BE2C (cell line): ENCODE results near the gene WDR45B.

ENCODE experiments used
- DNase-seq: peaks from one replicate; pipeline ENCODE4 v3.0.0-alpha.2; 2020
- H3K27me3 ChIP-seq: fragments of 250-450 bp; sonication (Bioruptor Pico); 2 replicates; pipeline ENCODE4 v1.5.1; 2020; ENCODE audit warnings: mild to moderate bottlenecking
- H3K36me3 ChIP-seq: fragments of 250-450 bp; sonication (Bioruptor Pico); 2 replicates; pipeline ENCODE4 v1.5.1; 2020; ENCODE audit warnings: mild to moderate bottlenecking
- H3K4me1 ChIP-seq: fragments of 250-450 bp; sonication (Bioruptor Pico); 2 replicates; pipeline ENCODE4 v1.5.1; 2020
- H3K4me3 ChIP-seq: 2 replicates; pipeline ENCODE4 v1.5.1; 2011; ENCODE audit warnings: low read depth, low read length
- H3K9me3 ChIP-seq: fragments of 250-450 bp; sonication (Bioruptor Pico); 2 replicates; pipeline ENCODE4 v1.5.1; 2020
- TF ChIP-seq, protein P1 (sequence below): IDR thresholded peaks from 2 replicates; pipeline ENCODE4 v1.5.1; 2012; ENCODE audit warnings: mild to moderate bottlenecking, low read depth, low read length

Gene WDR45B

GRCh38 chr17:82645516-82645915 is 2.7 kb downstream of the WDR45B start:
- TF ChIP-seq, protein P1, sequence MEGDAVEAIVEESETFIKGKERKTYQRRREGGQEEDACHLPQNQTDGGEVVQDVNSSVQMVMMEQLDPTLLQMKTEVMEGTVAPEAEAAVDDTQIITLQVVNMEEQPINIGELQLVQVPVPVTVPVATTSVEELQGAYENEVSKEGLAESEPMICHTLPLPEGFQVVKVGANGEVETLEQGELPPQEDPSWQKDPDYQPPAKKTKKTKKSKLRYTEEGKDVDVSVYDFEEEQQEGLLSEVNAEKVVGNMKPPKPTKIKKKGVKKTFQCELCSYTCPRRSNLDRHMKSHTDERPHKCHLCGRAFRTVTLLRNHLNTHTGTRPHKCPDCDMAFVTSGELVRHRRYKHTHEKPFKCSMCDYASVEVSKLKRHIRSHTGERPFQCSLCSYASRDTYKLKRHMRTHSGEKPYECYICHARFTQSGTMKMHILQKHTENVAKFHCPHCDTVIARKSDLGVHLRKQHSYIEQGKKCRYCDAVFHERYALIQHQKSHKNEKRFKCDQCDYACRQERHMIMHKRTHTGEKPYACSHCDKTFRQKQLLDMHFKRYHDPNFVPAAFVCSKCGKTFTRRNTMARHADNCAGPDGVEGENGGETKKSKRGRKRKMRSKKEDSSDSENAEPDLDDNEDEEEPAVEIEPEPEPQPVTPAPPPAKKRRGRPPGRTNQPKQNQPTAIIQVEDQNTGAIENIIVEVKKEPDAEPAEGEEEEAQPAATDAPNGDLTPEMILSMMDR, result no peak
- Histone ChIP-seq H3K9me3 (no peaks in the 10 kb centered on the region), H3K4me3 (no peak overlapping the region)

GRCh38 chr17:82644148-82644547 is 4.1 kb downstream of the WDR45B start:
- Histone ChIP-seq H3K4me1 (peaks cover 4% of the 10 kb centered on the region; the same call in 1 of the 2 replicates), H3K9me3 (no peaks in the 10 kb centered on the region), H3K27me3 (no peaks in the 10 kb centered on the region), H3K36me3 (peaks cover 46% of the 10 kb centered on the region), H3K4me3 (no peak overlapping the region)
- DNase-seq, result no peak
- TF ChIP-seq, protein P1, result no peak

More at GRCh38 chr17:82645516-82645915, 2.7 kb downstream of the WDR45B start:
- H3K36me3 ChIP-seq, result peaks cover 40% of the 10 kb centered on the region
- H3K4me1 ChIP-seq, result peaks cover 4% of the 10 kb centered on the region; the same call in 1 of the 2 replicates
- DNase-seq, result no peak
- H3K27me3 ChIP-seq, result no peaks in the 10 kb centered on the region

DNA sequence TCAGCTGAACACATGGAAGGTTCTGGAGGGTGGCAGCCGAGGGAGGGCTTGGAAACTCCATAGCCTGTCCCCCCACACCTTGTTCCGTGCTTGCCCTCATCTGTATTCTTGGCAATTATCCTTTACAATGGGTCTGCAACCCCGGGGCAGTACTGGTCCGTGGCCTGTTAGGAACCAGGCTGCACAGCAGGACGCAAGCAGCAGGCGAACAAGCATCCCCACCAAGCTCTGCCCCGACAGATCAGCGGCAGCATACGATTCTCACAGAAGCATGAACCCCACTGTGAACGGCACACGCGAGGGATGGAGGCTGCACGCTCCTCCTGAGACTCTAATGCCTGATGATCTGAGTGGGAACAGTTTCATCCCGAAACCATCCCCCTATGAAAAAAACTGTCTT is 6.2 kb downstream of the WDR45B start:
- H3K9me3 ChIP-seq, result no peaks in the 10 kb centered on the region
- H3K27me3 ChIP-seq, result no peaks in the 10 kb centered on the region
- TF ChIP-seq, protein P1, result no peak
- no peak for DNase-seq
- H3K36me3 ChIP-seq, result peaks cover 52% of the 10 kb centered on the region
- H3K4me3 ChIP-seq, result no peak overlapping the region
- peaks cover 4% of the 10 kb centered on the region; the same call in 1 of the 2 replicates for H3K4me1 ChIP-seq

DNA sequence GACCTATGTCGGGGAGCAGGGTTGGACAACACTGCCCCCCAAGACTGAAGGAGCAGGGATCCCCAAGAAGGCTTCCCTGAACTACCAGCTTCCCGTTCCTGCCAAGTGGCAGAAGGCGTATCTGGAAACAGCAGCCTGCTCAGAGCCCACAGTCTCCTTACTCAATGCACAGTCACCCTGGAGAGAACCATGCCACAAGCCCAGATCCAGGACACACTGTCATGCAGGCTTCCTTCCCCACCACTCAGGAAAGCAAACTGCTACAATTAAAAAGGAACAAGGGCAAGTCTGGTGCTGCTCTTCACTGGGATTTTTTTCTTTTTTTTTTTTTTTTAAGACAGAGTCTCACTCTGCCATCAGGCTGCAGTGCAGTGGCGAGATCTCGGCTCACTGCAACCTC is 8.2 kb downstream of the WDR45B start:
- no peaks in the 10 kb centered on the region for H3K4me1 ChIP-seq
- no peak overlapping the region for H3K4me3 ChIP-seq
- DNase-seq, result no peak
- TF ChIP-seq, protein P1, result no peak
- no peaks in the 10 kb centered on the region for H3K9me3 ChIP-seq
- H3K36me3 ChIP-seq, result peaks cover 52% of the 10 kb centered on the region
- H3K27me3 ChIP-seq, result no peaks in the 10 kb centered on the region

DNA sequence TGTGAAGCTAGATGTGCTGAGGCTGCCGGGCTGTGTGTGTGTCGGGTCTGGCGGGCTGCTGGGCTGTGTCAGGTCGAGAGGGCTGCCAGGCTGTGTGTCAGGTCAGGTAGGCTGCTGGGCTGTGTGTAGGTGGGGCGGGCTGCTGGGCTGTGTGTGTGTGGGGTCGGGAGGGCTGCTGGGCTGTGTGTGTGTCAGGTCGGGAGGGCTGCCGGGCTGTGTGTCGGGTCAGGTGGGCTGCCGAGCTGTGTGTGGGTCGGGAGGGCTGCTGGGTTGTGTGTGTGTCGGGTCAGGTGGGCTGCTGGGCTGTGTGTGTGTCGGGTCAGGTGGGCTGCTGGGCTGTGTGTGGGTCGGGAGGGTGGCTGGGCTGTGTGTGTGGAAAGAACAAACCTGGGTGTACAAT is 8.6 kb downstream of the WDR45B start:
- Histone ChIP-seq H3K4me3 (no peak overlapping the region), H3K27me3 (no peaks in the 10 kb centered on the region), H3K36me3 (peaks cover 51% of the 10 kb centered on the region), H3K9me3 (no peaks in the 10 kb centered on the region), H3K4me1 (no peaks in the 10 kb centered on the region)
- no peak for DNase-seq
- TF ChIP-seq, protein P1, result no peak

- TF ChIP-seq, protein P1, result no peak
- H3K27me3 ChIP-seq, result no peaks in the 10 kb centered on the region
- no peaks in the 10 kb centered on the region for H3K4me1 ChIP-seq
- no peak for DNase-seq
- peaks cover 48% of the 10 kb centered on the region for H3K36me3 ChIP-seq
- no peaks in the 10 kb centered on the region for H3K9me3 ChIP-seq
- H3K4me3 ChIP-seq, result no peak overlapping the region
These were observed 10.0 kb downstream of the WDR45B start for GRCh38 chr17:82638183-82638773.
